K562 treated with DMSO at 1 percent for 48 hours (cell line): Measurements from ENCODE around the gene CAMTA2. TPM values are rescaled to one million over a fixed set of nuclear protein-coding genes. Genes with fewer than 3 reads are reported as not detected.

Source experiments
- total RNA-seq: library from RNA; unstranded; fragments of 300-600 nt; gene quantifications from 2 replicates; pipeline ENCODE4 v1.2.3, GENCODE V29; 2022; ENCODE audit warnings: low replicate concordance; ENCODE audit errors: extremely low read depth

Gene CAMTA2, protein sequence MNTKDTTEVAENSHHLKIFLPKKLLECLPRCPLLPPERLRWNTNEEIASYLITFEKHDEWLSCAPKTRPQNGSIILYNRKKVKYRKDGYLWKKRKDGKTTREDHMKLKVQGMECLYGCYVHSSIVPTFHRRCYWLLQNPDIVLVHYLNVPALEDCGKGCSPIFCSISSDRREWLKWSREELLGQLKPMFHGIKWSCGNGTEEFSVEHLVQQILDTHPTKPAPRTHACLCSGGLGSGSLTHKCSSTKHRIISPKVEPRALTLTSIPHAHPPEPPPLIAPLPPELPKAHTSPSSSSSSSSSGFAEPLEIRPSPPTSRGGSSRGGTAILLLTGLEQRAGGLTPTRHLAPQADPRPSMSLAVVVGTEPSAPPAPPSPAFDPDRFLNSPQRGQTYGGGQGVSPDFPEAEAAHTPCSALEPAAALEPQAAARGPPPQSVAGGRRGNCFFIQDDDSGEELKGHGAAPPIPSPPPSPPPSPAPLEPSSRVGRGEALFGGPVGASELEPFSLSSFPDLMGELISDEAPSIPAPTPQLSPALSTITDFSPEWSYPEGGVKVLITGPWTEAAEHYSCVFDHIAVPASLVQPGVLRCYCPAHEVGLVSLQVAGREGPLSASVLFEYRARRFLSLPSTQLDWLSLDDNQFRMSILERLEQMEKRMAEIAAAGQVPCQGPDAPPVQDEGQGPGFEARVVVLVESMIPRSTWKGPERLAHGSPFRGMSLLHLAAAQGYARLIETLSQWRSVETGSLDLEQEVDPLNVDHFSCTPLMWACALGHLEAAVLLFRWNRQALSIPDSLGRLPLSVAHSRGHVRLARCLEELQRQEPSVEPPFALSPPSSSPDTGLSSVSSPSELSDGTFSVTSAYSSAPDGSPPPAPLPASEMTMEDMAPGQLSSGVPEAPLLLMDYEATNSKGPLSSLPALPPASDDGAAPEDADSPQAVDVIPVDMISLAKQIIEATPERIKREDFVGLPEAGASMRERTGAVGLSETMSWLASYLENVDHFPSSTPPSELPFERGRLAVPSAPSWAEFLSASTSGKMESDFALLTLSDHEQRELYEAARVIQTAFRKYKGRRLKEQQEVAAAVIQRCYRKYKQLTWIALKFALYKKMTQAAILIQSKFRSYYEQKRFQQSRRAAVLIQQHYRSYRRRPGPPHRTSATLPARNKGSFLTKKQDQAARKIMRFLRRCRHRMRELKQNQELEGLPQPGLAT
- not detected in 2 replicates for total RNA-seq

DNA sequence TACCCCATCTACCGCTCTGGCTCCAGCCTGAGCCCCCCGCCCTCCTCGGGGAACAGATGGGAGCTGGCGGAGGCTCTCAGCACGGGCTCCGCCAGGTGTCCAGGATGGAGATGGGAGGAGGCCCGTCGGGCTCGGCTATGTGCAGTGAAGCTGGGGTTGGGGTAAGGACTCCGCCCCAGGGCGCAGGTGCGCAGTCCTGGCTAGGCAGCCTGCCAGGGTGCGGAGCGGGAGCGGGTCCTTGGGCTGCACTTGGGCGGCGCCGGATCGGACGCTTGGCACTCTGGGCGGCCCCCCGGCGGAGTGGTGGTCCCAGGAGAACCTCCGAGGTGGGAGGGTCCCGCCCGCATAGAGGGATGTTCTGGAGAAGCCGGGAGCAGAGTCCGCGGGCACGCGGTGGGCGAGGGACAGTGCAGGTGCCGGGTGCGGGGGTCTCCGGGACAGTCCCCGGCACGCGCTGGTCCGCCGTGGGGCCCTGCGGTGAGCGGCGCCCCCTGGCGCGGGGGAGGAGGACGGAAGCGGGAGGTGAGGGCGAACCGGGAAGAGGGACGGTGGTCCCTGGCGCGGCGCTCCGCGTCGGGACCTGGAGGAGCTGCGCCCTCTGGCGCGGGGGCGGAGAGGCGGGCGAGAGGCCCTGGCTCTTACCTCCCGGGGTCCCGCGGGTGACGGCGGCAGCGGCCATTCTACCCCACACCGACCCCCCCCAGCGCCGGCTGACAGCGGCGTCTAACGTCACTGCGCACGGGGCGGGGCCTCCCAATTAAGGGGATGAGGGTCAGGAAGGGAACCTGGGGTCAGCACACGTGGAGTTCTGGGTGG, at the start of gene CAMTA2:
CAMTA2 (minus strand) TSS at position 725 of the 816 bp plus-strand sequence. CDS start 1,453 bp downstream, outside the sequence.

DNA sequence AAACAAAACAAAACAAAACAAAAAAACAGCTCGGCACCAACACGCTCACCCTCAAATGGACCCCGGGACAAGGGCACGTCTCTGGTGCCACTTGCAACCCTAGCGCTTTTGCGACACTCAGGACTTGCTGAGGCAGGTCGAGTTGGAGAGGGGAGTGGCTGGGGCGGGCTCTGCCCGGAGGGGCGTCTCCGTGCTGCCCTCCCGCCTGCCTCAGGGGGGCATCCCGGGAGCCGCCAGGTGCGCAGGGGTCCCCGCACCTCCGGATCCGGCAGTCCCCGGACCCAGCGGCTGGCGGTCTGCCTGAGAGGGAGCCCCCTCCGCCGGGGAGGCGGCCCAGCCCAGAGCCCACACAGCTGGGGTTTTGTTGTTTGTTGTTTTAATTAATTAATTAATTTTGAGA, 47.8 kb upstream of the CAMTA2 start, which contains the start of gene SLC52A1:
SLC52A1 (minus strand) TSS at position 112 of the 400 bp plus-strand sequence. CDS start 820 bp downstream, outside the sequence.

DNA sequence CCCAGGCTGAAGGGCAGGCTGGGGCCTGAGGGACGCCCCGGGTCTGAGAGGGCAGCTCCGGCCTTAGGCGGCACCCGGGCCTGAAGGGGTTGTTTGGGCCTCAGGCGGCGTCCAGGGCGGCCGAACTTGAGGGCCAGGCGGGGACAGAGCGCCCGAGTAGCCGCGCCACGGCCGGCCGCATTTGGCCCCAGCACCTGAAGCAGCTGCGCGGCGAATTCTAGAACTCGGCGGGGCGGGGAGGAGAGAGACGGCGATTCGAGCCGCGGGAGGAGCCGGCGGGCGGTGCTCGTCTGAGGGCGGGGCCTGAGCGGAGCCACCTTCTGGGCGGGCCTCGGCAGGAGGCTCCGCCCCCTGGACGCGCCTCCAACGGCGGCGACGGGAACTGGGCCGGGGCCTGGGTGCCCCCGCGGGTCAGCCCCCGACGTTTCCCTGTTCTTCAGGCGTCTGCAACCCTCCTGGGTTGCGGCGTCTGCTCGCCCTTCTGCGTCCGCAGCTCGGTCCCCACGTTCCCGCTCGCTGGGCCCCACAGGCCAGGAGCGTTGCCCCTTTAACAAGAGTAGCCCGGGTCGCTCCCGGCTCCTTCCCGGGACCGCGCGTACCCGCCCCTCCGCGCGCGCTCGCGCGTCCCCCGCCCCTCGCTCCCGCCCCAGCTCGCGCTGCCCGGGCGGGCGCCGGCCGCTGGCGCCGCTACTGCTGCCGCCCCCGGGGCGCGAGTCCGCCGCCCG, 10.0 kb upstream of the CAMTA2 start, which contains the start of the genes INCA1 and KIF1C:
INCA1 (minus strand) TSS at position 221 of the 725 bp plus-strand sequence. CDS start 3,085 bp downstream, outside the sequence.
KIF1C (plus strand) TSS at position 649 of the 725 bp plus-strand sequence. CDS start 2,297 bp downstream, outside the sequence.

DNA sequence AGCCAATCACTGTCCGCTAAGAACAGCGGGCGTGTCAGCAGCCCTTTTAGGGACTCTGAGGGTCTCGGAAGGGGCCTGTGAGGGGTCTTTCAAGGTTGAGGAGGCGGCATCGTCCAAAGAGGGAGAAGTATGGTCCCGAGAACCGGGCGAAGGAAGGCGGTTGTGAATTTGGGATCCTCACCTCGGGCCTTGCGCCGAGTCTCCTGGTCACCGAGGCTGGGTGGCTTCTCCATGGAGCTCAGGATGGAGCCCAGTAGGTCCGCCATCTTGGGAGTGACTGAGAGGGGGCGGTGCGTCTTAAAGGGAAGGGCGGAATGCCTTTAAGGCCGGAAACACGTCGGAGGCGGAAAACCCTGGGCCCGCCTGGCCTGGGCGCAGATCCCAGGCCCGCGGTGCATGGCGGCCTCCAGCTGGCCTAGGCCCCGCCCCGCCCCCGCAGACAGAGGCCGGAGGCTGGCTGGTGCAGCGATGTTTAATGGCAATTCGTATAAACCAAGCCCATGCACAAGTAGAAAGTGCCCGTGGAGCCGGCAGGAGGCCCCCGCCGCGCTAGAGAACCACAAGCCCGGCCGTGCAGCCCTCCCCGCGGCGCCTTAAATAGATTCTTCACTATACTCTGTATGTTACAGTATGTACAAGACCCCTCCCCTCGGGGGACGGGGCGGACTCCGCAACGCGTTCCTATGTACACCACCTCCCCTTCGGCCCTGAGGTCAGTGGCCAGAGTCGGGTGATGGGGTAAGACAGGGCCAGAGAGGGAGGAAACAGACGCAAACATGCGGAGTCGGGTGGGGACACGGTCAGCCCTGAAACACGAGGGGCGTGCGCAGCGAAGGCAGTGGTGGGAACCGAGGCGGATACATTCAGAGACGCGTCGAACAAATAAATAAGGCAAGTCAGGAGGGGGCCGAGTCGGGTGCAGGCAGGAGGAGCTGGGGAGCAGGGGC, 19.7 kb downstream of the CAMTA2 start, which contains the start of gene SPAG7:
SPAG7 (minus strand) TSS at position 279 of the 947 bp plus-strand sequence; CDS start at position 266, 13 bp downstream.

DNA sequence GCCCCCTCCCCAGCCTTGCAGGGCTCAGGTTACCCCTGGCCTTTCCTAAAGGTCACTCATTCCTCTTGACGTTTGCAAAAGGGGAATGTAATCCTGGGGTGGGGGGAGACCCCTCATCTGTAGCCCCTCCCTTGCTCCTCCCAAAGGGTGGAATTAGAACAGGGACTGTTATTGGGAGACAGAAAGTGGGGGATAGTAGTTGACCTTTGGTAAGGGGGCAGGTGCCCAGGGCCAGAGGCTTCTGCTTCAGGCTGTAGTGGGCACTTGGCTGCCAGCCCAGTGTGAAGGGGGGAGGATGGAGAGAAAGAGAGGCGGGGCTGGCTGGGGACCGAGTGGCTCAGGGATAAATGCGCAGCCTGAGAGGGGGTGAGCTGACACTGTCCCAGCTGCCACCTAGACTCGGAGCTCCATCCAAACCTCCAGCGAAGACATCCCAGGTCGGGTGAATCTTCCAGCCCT, 36.7 kb downstream of the CAMTA2 start, which contains the start of gene ENO3:
ENO3 (plus strand) TSS at position 374 of the 459 bp plus-strand sequence. CDS start 711 bp downstream, outside the sequence.

DNA sequence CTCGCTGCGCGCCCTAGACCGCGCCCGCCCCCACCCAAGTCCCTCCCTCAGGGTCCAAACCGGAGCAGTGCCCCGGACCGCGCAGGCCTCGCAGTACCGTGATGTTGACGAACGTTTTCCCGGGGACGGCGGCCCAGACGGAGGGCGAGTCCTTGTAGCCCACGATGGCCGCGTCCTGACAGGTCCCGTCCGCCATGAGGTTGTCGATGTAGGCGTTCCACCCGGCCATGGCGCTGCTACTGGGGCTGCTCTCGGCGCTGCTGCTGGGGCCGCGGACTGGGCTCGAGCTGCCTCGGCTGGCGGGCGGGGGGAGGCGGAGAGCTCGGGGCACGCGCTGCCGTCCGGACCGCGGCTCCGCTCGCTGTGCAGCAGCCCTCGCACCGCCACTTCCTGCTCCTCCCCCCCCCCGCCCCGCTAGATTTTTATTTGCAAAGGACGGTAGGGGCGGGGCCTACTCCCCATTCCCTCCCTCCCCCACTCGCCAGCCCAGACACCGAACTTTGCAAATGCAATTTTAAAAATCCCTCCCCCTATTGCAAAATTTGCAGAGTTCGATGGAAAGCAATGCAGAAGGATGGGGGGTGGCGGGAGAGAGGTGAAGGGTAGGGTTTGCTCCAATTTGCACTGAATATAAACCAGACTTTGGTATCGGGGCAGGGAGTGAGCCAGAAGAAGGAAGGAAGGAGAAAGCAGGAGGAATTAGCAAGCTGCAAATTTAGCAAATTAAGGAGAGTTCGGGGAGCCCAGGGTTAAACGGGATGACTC, 39.1 kb downstream of the CAMTA2 start, which contains the start of gene PFN1:
PFN1 (minus strand) TSS at position 365 of the 765 bp plus-strand sequence; CDS start at position 229, 136 bp downstream.

DNA sequence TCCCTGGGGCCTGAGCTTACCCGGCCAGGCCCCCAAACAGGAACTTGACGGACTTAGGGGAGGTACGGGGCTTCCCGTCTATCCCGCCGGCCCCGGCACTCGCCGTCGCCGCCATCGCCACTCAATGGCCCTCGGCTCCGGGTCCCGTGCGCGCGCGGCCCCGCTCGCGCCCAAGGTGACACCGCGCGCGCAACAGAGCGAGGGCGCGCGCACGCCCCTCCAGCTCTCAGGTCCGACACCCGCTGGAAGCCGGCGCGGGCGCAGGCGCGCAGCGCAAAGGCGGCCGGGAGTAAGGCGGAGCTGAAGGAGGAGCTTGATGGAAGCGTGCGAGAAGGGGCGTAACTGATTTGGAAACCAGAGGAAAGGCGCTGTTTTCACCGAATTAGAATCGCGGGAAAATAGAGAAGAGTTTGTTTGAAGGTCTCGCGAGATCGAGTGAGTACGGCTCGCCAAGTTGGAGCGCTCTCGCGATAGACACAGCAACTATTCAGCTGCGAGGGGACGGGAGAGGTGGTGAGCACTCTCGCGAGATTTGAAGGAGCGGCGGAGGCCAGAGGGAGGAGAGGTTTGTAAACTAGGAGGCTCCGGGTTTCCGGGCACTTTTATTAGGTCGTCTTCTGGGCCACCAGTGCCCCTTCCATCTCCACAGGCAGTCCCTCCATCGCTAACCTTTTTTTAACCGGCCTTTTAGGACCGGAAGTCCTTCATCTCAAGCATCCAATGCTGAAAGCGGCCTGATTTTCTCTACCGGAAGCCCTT, 47.5 kb downstream of the CAMTA2 start, which contains the start of the genes RNF167 and SLC25A11:
RNF167 (plus strand) TSS at position 473 of the 759 bp plus-strand sequence. CDS start 642 bp downstream, outside the sequence.
SLC25A11 (minus strand) TSS at position 251 of the 759 bp plus-strand sequence; CDS start at position 115, 136 bp downstream.

DNA sequence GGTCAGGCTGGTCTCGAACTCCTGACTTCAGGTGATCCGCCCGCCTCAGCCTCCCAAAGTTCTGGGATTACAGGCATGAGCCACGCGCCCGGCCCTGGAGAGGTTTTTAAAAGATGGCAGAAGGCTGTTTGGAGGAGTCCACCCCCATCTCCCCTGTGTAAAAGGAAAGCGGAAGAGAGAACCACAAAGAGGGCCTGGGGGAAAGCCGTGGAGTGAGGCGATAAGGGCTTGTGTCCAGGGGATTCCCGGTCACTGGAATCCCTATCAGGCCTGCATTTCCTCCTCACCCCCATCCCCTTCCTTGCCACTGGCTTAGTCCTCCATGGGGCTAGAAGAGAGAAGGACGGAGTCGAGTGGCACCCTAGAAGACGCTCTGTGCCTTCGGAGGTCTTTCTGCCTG, 55.5 kb downstream of the CAMTA2 start, which contains the start of gene GP1BA:
GP1BA (plus strand) TSS at position 315 of the 400 bp plus-strand sequence. CDS start 328 bp downstream, outside the sequence.

Other genes with a start within 250 kb of the CAMTA2 start
- not detected in 2 replicates for gene ZMYND15, start 247.8 kb downstream of the CAMTA2 start, total RNA-seq
- not detected in 2 replicates for gene CXCL16, start 247.7 kb downstream of the CAMTA2 start, total RNA-seq
- not detected in 2 replicates for gene TM4SF5, start 215.8 kb downstream of the CAMTA2 start, total RNA-seq
- not detected in 2 replicates for gene VMO1, start 201.3 kb downstream of the CAMTA2 start, total RNA-seq
- gene GLTPD2, start 198.7 kb downstream of the CAMTA2 start, total RNA-seq = not detected in 2 replicates
- gene PSMB6, start 191.5 kb downstream of the CAMTA2 start, total RNA-seq = not detected in 2 replicates
- not detected in 2 replicates for gene PLD2, start 180.5 kb downstream of the CAMTA2 start, total RNA-seq
- not detected in 2 replicates for gene MINK1, start 154.3 kb downstream of the CAMTA2 start, total RNA-seq
- gene C17orf107, start 88.1 kb downstream of the CAMTA2 start, total RNA-seq = not detected in 2 replicates
- not detected in 2 replicates for gene CHRNE, start 84.6 kb downstream of the CAMTA2 start, total RNA-seq
- gene GP1BA, start 55.4 kb downstream of the CAMTA2 start, total RNA-seq = not detected in 2 replicates
- not detected in 2 replicates for gene SLC25A11, start 47.6 kb downstream of the CAMTA2 start, total RNA-seq
- not detected in 2 replicates for gene RNF167, start 47.4 kb downstream of the CAMTA2 start, total RNA-seq
- not detected in 2 replicates for gene PFN1, start 39.1 kb downstream of the CAMTA2 start, total RNA-seq
- gene ENO3, start 36.6 kb downstream of the CAMTA2 start, total RNA-seq = not detected in 2 replicates
- gene SPAG7, start 19.9 kb downstream of the CAMTA2 start, total RNA-seq = not detected in 2 replicates
- not detected in 2 replicates for gene INCA1, start 9.8 kb upstream of the CAMTA2 start, total RNA-seq
- gene KIF1C, start 10.3 kb upstream of the CAMTA2 start, total RNA-seq = not detected in 2 replicates
- gene SLC52A1, start 47.8 kb upstream of the CAMTA2 start, total RNA-seq = not detected in 2 replicates
- not detected in 2 replicates for gene ZFP3, start 90.8 kb upstream of the CAMTA2 start, total RNA-seq
- not detected in 2 replicates for gene ZNF232, start 124.2 kb upstream of the CAMTA2 start, total RNA-seq
- gene USP6, start 128.4 kb upstream of the CAMTA2 start, total RNA-seq = not detected in 2 replicates
- gene ZNF594, start 204.2 kb upstream of the CAMTA2 start, total RNA-seq = not detected in 2 replicates
- not detected in 2 replicates for gene SCIMP, start 247.2 kb upstream of the CAMTA2 start, total RNA-seq